Fibroblast of lung (primary cell): ENCODE results near the gene ADORA1. TPM values are rescaled to one million over a fixed set of nuclear protein-coding genes. Genes with fewer than 3 reads are reported as not detected.
A peak's percentile ranks its signal among the peaks of the same experiment; 100 is the strongest.

Experiments used
- DNase-seq, 2 donors: peaks; one replicate each; pipeline versions ENCODE4 v3.0.0 to v3.0.0-alpha.2; 2010; ENCODE audit warnings: low read depth in 2 of 2
- H2AFZ ChIP-seq: 2 replicates; pipeline ENCODE4 v1.5.1; 2012; ENCODE audit warnings: low read length, control low read depth, inconsistent platforms
- H3K27ac ChIP-seq: 2 replicates; pipeline ENCODE4 v1.5.1; 2011; ENCODE audit warnings: low read length, control low read depth; ENCODE audit not compliant: insufficient read depth
- H3K27me3 ChIP-seq: 2 replicates; pipeline ENCODE4 v1.5.1; 2011; ENCODE audit warnings: mild to moderate bottlenecking, low read length; ENCODE audit not compliant: control insufficient read depth, insufficient read depth
- H3K36me3 ChIP-seq: 2 replicates; pipeline ENCODE4 v1.5.1; 2011; ENCODE audit warnings: low read length; ENCODE audit not compliant: control insufficient read depth, insufficient read depth
- H3K4me1 ChIP-seq: 2 replicates; pipeline ENCODE4 v1.5.1; 2011; ENCODE audit warnings: low read length; ENCODE audit not compliant: control insufficient read depth, insufficient read depth; ENCODE audit errors: extremely low read depth
- H3K4me2 ChIP-seq: 2 replicates; pipeline ENCODE4 v1.5.1; 2011; ENCODE audit warnings: low read length, control low read depth; ENCODE audit not compliant: insufficient read depth; ENCODE audit errors: extremely low read depth
- H3K4me3 ChIP-seq, 4 experiments: fragments of 200-600 bp in 1 of 4; sonication (generic) in 1 of 4; replicated peaks in 1 of 4; 2 replicates each; pipeline ENCODE4 v1.5.1; 2011 to 2016; ENCODE audit warnings: low read length in 4 of 4, low read depth in 3 of 4, mild to moderate bottlenecking in 3 of 4, control low read depth in 2 of 4, inconsistent platforms in 1 of 4, mixed read lengths in 1 of 4; ENCODE audit not compliant: insufficient read depth in 1 of 4; ENCODE audit errors: control extremely low read depth in 1 of 4
- H3K79me2 ChIP-seq: 2 replicates; pipeline ENCODE4 v1.5.1; 2012; ENCODE audit warnings: mild to moderate bottlenecking, low read length, inconsistent platforms; ENCODE audit not compliant: control insufficient read depth, insufficient read depth
- H3K9ac ChIP-seq: 2 replicates; pipeline ENCODE4 v1.5.1; 2011; ENCODE audit warnings: mild to moderate bottlenecking, low read length, control low read depth; ENCODE audit not compliant: insufficient read depth
- H3K9me3 ChIP-seq: 2 replicates; pipeline ENCODE4 v1.5.1; 2012; ENCODE audit warnings: low read depth, low read length; ENCODE audit not compliant: control insufficient read depth, insufficient read depth
- H4K20me1 ChIP-seq: 2 replicates; pipeline ENCODE4 v1.5.1; 2011; ENCODE audit warnings: low read length; ENCODE audit not compliant: control insufficient read depth, insufficient read depth; ENCODE audit errors: extremely low read depth
- EZH2 ChIP-seq: IDR thresholded peaks from 2 replicates; pipeline ENCODE4 v1.5.1; 2012; ENCODE audit warnings: low read length, control low read depth, mild to moderate bottlenecking; ENCODE audit errors: missing control alignments
- polyA plus RNA-seq, 2 donors: library from polyadenylated mRNA; depleted of rRNA in 1 of 2; stranded (reverse) in 1 of 2; unstranded in 1 of 2; fragments of >200 nt; gene quantifications; 2 replicates each; pipeline ENCODE4 v1.2.1, GENCODE V29; 2011 to 2012; ENCODE audit warnings: missing spikeins in 1 of 2
- total RNA-seq: library from RNA; depleted of rRNA; stranded (reverse); fragments of >200 nt; gene quantifications from 2 replicates; pipeline ENCODE4 v1.2.1, GENCODE V29; 2014
- TF ChIP-seq, protein P1 (sequence below), 2 donors: IDR thresholded peaks in 1 of 2; conservative IDR thresholded peaks in 1 of 2; 1 replicate in 1 of 2; 2 replicates in 1 of 2; pipeline ENCODE4 v1.5.1; 2011 to 2012; ENCODE audit warnings: low read length in 2 of 2, control low read depth in 1 of 2, inconsistent platforms in 1 of 2, low read depth in 1 of 2, mild to moderate bottlenecking in 1 of 2

ADORA1 gene
- total and polyA plus RNA-seq, 2 donors (not counting 1 experiment from before 2014, with no cell fraction given): 1.5 to 6.1 TPM

DNA sequence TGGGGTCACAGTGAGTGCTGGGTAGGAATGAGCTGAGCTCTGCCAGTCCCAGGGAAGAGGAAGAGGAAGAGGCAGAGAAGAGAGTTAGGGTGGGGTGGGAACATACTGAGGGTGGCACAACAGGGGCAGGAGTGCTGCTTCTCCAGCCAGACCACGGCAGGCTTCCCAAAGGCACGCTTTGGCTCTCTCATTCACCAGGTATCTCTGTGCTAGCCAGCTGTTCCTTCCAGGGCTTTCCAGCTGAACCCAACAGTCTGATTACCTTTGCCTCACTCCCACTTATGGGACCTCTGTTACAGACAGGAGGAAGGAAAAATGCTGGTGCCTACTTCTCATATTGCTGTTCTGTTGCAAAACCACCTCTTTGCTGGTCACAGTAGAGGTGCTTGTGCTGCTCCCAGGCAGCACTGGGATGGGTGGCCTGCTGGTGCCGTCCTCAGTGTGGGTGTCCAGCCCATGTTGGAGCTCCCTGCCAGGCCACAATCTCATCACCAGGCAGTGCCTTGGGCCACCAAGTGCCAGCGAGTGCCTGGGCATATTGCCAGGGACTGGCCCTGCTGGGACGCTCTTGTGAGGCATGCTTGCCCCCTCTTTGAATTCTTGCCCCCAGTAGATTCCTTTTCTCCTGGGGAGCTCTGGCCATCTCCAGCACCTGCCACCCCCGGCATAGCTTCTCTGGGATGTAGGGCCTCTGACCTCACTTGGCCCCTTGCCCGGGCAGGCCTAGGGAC is 2.1 kb downstream of the ADORA1 start:
- no peak overlapping the region for H3K9ac ChIP-seq
- H2AFZ ChIP-seq: no peak overlapping the region
- no peaks in the 10 kb centered on the region for H3K9me3 ChIP-seq
- TF ChIP-seq, protein P1, sequence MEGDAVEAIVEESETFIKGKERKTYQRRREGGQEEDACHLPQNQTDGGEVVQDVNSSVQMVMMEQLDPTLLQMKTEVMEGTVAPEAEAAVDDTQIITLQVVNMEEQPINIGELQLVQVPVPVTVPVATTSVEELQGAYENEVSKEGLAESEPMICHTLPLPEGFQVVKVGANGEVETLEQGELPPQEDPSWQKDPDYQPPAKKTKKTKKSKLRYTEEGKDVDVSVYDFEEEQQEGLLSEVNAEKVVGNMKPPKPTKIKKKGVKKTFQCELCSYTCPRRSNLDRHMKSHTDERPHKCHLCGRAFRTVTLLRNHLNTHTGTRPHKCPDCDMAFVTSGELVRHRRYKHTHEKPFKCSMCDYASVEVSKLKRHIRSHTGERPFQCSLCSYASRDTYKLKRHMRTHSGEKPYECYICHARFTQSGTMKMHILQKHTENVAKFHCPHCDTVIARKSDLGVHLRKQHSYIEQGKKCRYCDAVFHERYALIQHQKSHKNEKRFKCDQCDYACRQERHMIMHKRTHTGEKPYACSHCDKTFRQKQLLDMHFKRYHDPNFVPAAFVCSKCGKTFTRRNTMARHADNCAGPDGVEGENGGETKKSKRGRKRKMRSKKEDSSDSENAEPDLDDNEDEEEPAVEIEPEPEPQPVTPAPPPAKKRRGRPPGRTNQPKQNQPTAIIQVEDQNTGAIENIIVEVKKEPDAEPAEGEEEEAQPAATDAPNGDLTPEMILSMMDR (conservative IDR thresholded peaks at IDR 0.05 in 1 of 2, IDR thresholded peaks at IDR 0.05 in 1 of 2; ENCODE audit: low read depth in 1 of 2, low read length in 2 of 2): no peak
- TF ChIP-seq EZH2: no peak
- H4K20me1 ChIP-seq: peaks cover 1% of the 10 kb centered on the region
- no peaks in the 10 kb centered on the region for H3K79me2 ChIP-seq
- H3K27me3 ChIP-seq: peaks cover 17% of the 10 kb centered on the region
- peak overlapping the region; percentile 5 for H3K4me2 ChIP-seq
- H3K27ac ChIP-seq: no peak overlapping the region
- no peak for DNase-seq
- no peaks in the 10 kb centered on the region for H3K36me3 ChIP-seq
- peaks cover 4% of the 10 kb centered on the region for H3K4me1 ChIP-seq
- H3K4me3 ChIP-seq: peak overlapping the region in 1 of 4 experiments; percentile 20

DNA sequence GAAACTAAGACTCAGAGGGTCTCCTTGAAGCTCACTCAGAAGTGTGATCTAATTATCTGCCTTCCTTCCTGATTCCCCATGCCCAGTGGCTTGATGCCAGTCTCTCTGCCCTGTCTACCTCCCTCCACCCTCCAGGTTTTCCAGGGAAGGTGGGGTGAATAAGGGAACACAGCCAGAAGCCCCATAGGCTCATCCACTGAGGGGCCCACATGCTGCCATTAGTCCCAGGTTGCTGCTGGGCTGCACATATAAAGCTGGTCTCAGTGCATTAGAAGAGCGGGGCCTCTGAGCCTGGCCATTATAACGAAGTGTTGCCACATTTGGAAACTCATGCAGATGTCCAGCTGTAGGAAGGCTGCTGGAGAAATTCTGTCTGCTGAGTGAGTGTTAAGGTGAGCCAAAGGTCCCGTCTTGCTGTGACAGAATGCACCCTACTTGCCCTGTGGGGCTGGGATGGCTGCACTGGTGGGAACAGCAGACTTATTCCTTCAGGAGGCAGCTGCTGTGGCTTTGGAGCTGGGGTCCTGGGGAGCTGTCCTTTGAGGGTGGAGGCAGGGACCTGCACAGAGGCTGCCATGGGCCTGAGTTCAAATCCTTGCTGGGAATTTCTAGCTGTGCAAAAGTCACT is 2.9 kb downstream of the ADORA1 start:
- no peak for DNase-seq
- Histone ChIP-seq H3K4me1 (peaks cover 4% of the 10 kb centered on the region), H2AFZ (no peak overlapping the region), H3K79me2 (no peaks in the 10 kb centered on the region), H3K4me2 (no peak overlapping the region), H3K4me3 (no peak overlapping the region), H3K36me3 (no peaks in the 10 kb centered on the region), H3K9ac (no peak overlapping the region), H3K27ac (no peak overlapping the region), H4K20me1 (peaks cover 1% of the 10 kb centered on the region), H3K27me3 (peaks cover 11% of the 10 kb centered on the region), H3K9me3 (no peaks in the 10 kb centered on the region)
- no peak for TF ChIP-seq EZH2

DNA sequence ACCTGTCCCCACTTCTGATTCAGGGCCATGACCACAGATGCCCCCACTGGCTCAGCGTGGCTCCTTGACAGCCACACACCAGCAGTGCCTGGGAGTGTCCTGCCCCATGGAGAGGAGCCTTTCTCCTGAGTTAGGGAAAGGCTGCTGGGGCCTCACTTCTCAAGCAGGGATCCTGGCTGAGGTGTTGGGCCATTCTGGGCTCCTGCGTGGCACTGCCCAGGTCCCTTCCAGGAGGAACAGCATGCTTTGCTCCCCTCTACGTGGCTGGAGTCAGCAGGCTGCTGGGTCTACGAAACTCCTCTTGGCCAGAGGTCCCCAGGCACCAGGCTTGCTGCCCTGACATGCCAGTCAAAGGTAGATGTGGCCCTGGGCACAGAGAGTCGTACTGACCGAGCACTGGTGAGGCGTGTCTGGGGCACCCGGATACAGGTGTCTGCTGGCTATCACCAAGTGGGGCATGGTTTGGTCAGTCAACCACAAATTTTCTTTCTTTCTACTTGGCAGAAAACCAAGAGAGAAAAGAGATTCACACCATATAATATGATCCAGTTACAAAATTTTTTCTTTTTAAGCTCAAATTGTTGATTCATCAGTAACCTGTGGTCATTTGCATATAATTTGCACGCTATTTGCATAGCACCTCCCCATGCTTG is 4.1 kb downstream of the ADORA1 start:
- Histone ChIP-seq H3K79me2 (no peaks in the 10 kb centered on the region), H3K9ac (no peak overlapping the region), H3K4me2 (no peak overlapping the region), H3K4me1 (peaks cover 4% of the 10 kb centered on the region), H3K9me3 (no peaks in the 10 kb centered on the region), H4K20me1 (peaks cover 1% of the 10 kb centered on the region), H2AFZ (no peak overlapping the region), H3K27me3 (peaks cover 5% of the 10 kb centered on the region), H3K36me3 (no peaks in the 10 kb centered on the region), H3K27ac (no peak overlapping the region), H3K4me3 (no peak overlapping the region)
- TF ChIP-seq, protein P1 (conservative IDR thresholded peaks at IDR 0.05 in 1 of 2, IDR thresholded peaks at IDR 0.05 in 1 of 2; ENCODE audit: low read depth in 1 of 2, low read length in 2 of 2): no peak
- no peak for DNase-seq
